ENCODE results near the gene CHAT. TPM values are rescaled to one million over a fixed set of nuclear protein-coding genes. Genes with fewer than 3 reads are reported as not detected.

Gene CHAT
- total RNA-seq, 1 experiment from 2014 or later: not detected

- Histone ChIP-seq H3K27ac (ENCODE audit: low read length) (no peak overlapping the region), H3K4me3 (ENCODE audit: low read depth in 2 of 2, low read length in 2 of 2) (no peak overlapping the region), H3K4me1 (ENCODE audit: control insufficient read depth, insufficient read depth, low read length) (peaks cover 2% of the 10 kb centered on the region; the same call in 1 of the 2 replicates), H3K9me3 (ENCODE audit: control insufficient read depth, insufficient read depth, low read depth, low read length) (no peaks in the 10 kb centered on the region), H3K27me3 (ENCODE audit: control insufficient read depth, insufficient read depth, low read length) (peaks cover 2% of the 10 kb centered on the region; the same call in 1 of the 2 replicates), H3K36me3 (ENCODE audit: control insufficient read depth, insufficient read depth, low read length) (no peaks in the 10 kb centered on the region)
- no TSS peak for BruUV-seq (replicated peaks)
- no peak for TF ChIP-seq POLR2AphosphoS5 (IDR thresholded peaks at IDR 0.05; ENCODE audit: low read depth, low read length)
- TF ChIP-seq SIN3A (IDR thresholded peaks at IDR 0.05; ENCODE audit: borderline replicate concordance, insufficient read depth, low read depth, low read length): no peak
- TF ChIP-seq TCF7L2 (IDR thresholded peaks at IDR 0.05; ENCODE audit: low read depth, low read length): no peak
- no peak for TF ChIP-seq CTCF (IDR thresholded peaks at IDR 0.05)
- no peak for TF ChIP-seq REST (IDR thresholded peaks at IDR 0.05; ENCODE audit: insufficient read depth in 1 of 2, low read depth in 2 of 2, low read length in 1 of 2)
- in situ Hi-C loops (cut with HindIII; ENCODE audit: low pct_unique_long_range_greater_than_20kb, low sequenced_read_pairs): no loop called here
- DNase-seq (ENCODE audit: low read depth, low spot score) (no peak), ATAC-seq (no peak)
- intact Hi-C loops (cut with micrococcal nuclease; ENCODE audit: unreplicated experiment): loop anchor here (10.0 kb wide), 1 partner anchor 319 kb away; no protein-coding TSS in a partner anchor
- ChIA-PET POLR2A (no interaction called here), CTCF (interaction anchor here (1.3 kb wide), 1 partner anchor 11 kb away, joined by 3 read pairs; no protein-coding TSS in a partner anchor)
Observed at GRCh38 chr10:49595713-49596492, 17.9 kb upstream of the CHAT start.

GRCh38 chr10:49596493-49596809 lies 17.4 kb upstream of the CHAT start:
- DNase-seq (ENCODE audit: low read depth, low spot score): no peak
- Histone ChIP-seq H3K27ac (ENCODE audit: low read length) (no peak overlapping the region), H3K36me3 (ENCODE audit: control insufficient read depth, insufficient read depth, low read length) (no peaks in the 10 kb centered on the region), H3K27me3 (ENCODE audit: control insufficient read depth, insufficient read depth, low read length) (peaks cover 2% of the 10 kb centered on the region; the same call in 1 of the 2 replicates), H3K4me1 (ENCODE audit: control insufficient read depth, insufficient read depth, low read length) (peaks cover 2% of the 10 kb centered on the region; the same call in 1 of the 2 replicates), H3K4me3 (ENCODE audit: low read depth in 2 of 2, low read length in 2 of 2) (no peak overlapping the region), H3K9me3 (ENCODE audit: control insufficient read depth, insufficient read depth, low read depth, low read length) (no peaks in the 10 kb centered on the region)
- CTCF ChIA-PET: interaction anchor here (1.3 kb wide), 1 partner anchor 10 kb away, joined by 3 read pairs; no protein-coding TSS in a partner anchor
- intact Hi-C loops (cut with micrococcal nuclease; ENCODE audit: unreplicated experiment) (loop anchor here (10.0 kb wide), 1 partner anchor 318 kb away; no protein-coding TSS in a partner anchor), in situ Hi-C loops (cut with HindIII; ENCODE audit: low pct_unique_long_range_greater_than_20kb, low sequenced_read_pairs) (no loop called here)
- POLR2A ChIA-PET: no interaction called here
- no peak for TF ChIP-seq POLR2AphosphoS5 (IDR thresholded peaks at IDR 0.05; ENCODE audit: low read depth, low read length)
- no peak for TF ChIP-seq TCF7L2 (IDR thresholded peaks at IDR 0.05; ENCODE audit: low read depth, low read length)
- BruUV-seq (replicated peaks): no TSS peak
- no peak for ATAC-seq

GRCh38 chr10:49596836-49597235 lies 17.0 kb upstream of the CHAT start:
- BruUV-seq (replicated peaks): no TSS peak
- Histone ChIP-seq H3K4me1 (ENCODE audit: control insufficient read depth, insufficient read depth, low read length) (peaks cover 2% of the 10 kb centered on the region; the same call in 1 of the 2 replicates), H3K27ac (ENCODE audit: low read length) (no peak overlapping the region), H3K27me3 (ENCODE audit: control insufficient read depth, insufficient read depth, low read length) (peaks cover 2% of the 10 kb centered on the region; the same call in 1 of the 2 replicates), H3K4me3 (ENCODE audit: low read depth in 2 of 2, low read length in 2 of 2) (no peak overlapping the region), H3K9me3 (ENCODE audit: control insufficient read depth, insufficient read depth, low read depth, low read length) (no peaks in the 10 kb centered on the region), H3K36me3 (ENCODE audit: control insufficient read depth, insufficient read depth, low read length) (no peaks in the 10 kb centered on the region)
- DNase-seq (ENCODE audit: low read depth, low spot score) (no peak), ATAC-seq (no peak)
- CTCF ChIA-PET: interaction anchor here (1.3 kb wide), 1 partner anchor 10 kb away, joined by 3 read pairs; no protein-coding TSS in a partner anchor
- TF ChIP-seq SIN3A (IDR thresholded peaks at IDR 0.05; ENCODE audit: borderline replicate concordance, insufficient read depth, low read depth, low read length): no peak
- TF ChIP-seq POLR2AphosphoS5 (IDR thresholded peaks at IDR 0.05; ENCODE audit: low read depth, low read length): no peak
- no peak for TF ChIP-seq TCF7L2 (IDR thresholded peaks at IDR 0.05; ENCODE audit: low read depth, low read length)
- TF ChIP-seq REST (IDR thresholded peaks at IDR 0.05; ENCODE audit: insufficient read depth in 1 of 2, low read depth in 2 of 2, low read length in 1 of 2): no peak
- TF ChIP-seq CTCF (IDR thresholded peaks at IDR 0.05): no peak
- in situ Hi-C loops (cut with HindIII; ENCODE audit: low pct_unique_long_range_greater_than_20kb, low sequenced_read_pairs) (no loop called here), intact Hi-C loops (cut with micrococcal nuclease; ENCODE audit: unreplicated experiment) (loop anchor here (10.0 kb wide), 1 partner anchor 318 kb away; no protein-coding TSS in a partner anchor)
- POLR2A ChIA-PET: no interaction called here

Measured in Panc1 (cell line).